Esophagus muscularis mucosa (tissue), 3 donors: ENCODE data around the gene GALC.

Source experiments
- CTCF ChIP-seq, 3 experiments: fragments of 200-600 bp in 2 of 3; fragments of 450-650 bp in 1 of 3; sonication (generic) in 2 of 3; IDR thresholded peaks; one replicate each; pipeline ENCODE4 v1.5.1; 2017 to 2019; ENCODE audit warnings: antibody characterized with exemption in 3 of 3, mild to moderate bottlenecking in 2 of 3, moderate library complexity in 1 of 3
- EP300 ChIP-seq: sonication (generic); formaldehyde crosslinking; IDR thresholded peaks from one replicate; pipeline ENCODE4 v1.6.1; 2017; ENCODE audit warnings: antibody characterized with exemption

- no peak for TF ChIP-seq CTCF (IDR thresholded peaks at IDR 0.05)
- no peak for TF ChIP-seq EP300
These were observed 52.6 kb downstream of the GALC start for GRCh38 chr14:87940382-87940781.
